ENCODE results near the gene IMP4.

The IMP4 gene

GRCh38 chr2:130339885-130340745, 2.6 kb upstream of the IMP4 start:
- no peak for TF ChIP-seq CTCF (IDR thresholded peaks at IDR 0.05)
- H3K27me3 ChIP-seq (ENCODE audit: control insufficient read depth, insufficient read depth, low read length): no peaks in the 10 kb centered on the region

DNA sequence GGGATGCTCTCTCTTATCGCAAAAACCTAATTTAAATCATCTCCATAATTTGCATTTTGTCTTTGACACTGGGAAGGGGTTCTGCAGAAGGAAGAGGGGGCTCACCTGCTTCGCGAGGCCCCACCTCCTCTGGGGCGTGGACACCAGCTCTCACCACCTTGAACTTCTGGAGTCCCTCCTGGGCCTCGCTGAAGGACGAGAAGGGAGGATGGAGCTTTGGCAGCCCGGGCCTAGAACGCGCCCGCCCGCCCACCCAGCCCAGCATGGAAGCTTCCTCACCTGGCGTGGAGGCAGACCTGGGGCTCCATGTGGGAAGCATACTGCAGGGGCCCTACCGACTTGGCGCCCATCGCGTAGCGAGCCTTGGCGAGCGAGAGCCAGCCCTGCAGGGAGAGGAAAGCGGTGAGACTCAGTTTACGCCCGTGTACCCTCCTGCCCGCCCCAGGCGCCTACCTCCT, 1.1 kb upstream of the IMP4 start:
- H2AFZ ChIP-seq: peak overlapping the region; percentile 96
- H3K4me2 ChIP-seq (ENCODE audit: low read length): peak overlapping the region; percentile 81
- no peaks in the 10 kb centered on the region for H3K27me3 ChIP-seq (ENCODE audit: control insufficient read depth, insufficient read depth, low read length)
- H3K4me3 ChIP-seq (ENCODE audit: low read depth, low read length): peak overlapping the region; percentile 88
- H3K4me1 ChIP-seq: peaks cover 11% of the 10 kb centered on the region
- H3K36me3 ChIP-seq (ENCODE audit: control insufficient read depth, insufficient read depth, low read length): no peaks in the 10 kb centered on the region
- H3K9ac ChIP-seq: no peak overlapping the region
- H3K9me3 ChIP-seq (ENCODE audit: control insufficient read depth, low read length): no peaks in the 10 kb centered on the region
- H3K27ac ChIP-seq: peak overlapping the region; percentile 87
- peaks cover 8% of the 10 kb centered on the region for H3K79me2 ChIP-seq
- TF ChIP-seq CTCF (IDR thresholded peaks at IDR 0.05): no peak

More at GRCh38 chr2:130339885-130340745, 2.6 kb upstream of the IMP4 start:
- Histone ChIP-seq H3K9me3 (ENCODE audit: control insufficient read depth, low read length) (no peaks in the 10 kb centered on the region), H3K4me2 (ENCODE audit: low read length) (no peak overlapping the region), H2AFZ (no peak overlapping the region), H3K4me1 (peaks cover 11% of the 10 kb centered on the region), H3K36me3 (ENCODE audit: control insufficient read depth, insufficient read depth, low read length) (no peaks in the 10 kb centered on the region), H3K9ac (no peak overlapping the region), H3K27ac (no peak overlapping the region), H3K4me3 (ENCODE audit: low read depth, low read length) (no peak overlapping the region), H3K79me2 (peaks cover 8% of the 10 kb centered on the region)

DNA sequence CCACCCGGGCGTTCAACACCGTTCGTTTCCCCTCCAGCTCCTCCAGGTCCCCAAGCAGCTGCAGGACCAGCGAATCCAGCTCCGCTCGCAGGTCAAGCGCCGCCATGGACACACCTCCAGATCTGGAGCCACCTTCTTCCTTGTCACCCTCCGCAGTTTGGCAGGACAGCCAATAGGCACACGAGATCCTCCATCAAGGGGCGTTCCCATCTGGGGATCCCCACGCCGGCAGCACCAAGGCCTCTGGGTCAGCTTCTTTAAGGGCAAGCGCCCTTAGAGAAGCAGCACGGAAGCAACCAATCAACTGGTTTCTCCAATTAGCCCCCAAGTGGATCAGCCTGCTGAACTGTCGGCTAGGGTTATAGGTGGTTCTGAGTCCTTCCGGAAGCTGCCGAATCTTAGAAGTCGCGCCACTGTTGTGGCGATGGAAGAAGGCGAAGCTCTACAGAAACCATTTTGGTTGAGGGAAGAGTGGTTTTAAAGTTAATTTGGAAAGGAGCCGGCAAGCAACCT, 621 bp upstream of the IMP4 start:
- H3K9me3 ChIP-seq (ENCODE audit: control insufficient read depth, low read length): no peaks in the 10 kb centered on the region
- peak overlapping the region; percentile 88 for H3K4me3 ChIP-seq (ENCODE audit: low read depth, low read length)
- TF ChIP-seq CTCF (IDR thresholded peaks at IDR 0.05): no peak
- H3K79me2 ChIP-seq: peaks cover 8% of the 10 kb centered on the region
- H3K27ac ChIP-seq: peak overlapping the region; percentile 87
- H3K27me3 ChIP-seq (ENCODE audit: control insufficient read depth, insufficient read depth, low read length): no peaks in the 10 kb centered on the region
- peak overlapping the region; percentile 81 for H3K4me2 ChIP-seq (ENCODE audit: low read length)
- H3K4me1 ChIP-seq: peaks cover 11% of the 10 kb centered on the region
- no peak overlapping the region for H3K9ac ChIP-seq
- H2AFZ ChIP-seq: peak overlapping the region; percentile 96
- H3K36me3 ChIP-seq (ENCODE audit: control insufficient read depth, insufficient read depth, low read length): no peaks in the 10 kb centered on the region

DNA sequence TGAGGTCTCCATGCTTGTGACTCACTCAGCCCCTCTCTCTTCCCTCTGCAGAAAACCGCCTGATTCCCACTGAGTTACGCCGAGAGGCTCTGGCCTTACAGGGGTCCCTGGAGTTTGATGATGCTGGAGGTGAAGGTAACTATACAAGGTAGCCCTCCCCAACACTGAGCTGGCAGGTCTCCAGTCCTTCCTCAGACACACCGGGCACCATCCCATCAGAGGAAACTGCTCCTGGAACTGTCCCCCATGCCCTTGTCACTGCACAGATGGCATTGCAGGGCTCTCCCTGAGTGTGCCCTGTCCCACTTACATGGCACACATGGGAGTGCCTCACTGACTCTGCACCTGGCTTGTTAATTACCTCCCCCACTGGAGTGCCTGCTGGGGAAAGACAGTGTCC, 1.9 kb downstream of the IMP4 start:
- Histone ChIP-seq H3K27me3 (ENCODE audit: control insufficient read depth, insufficient read depth, low read length) (no peaks in the 10 kb centered on the region), H3K9ac (no peak overlapping the region), H3K4me2 (ENCODE audit: low read length) (no peak overlapping the region), H3K4me3 (ENCODE audit: low read depth, low read length) (no peak overlapping the region), H3K36me3 (ENCODE audit: control insufficient read depth, insufficient read depth, low read length) (no peaks in the 10 kb centered on the region), H3K9me3 (ENCODE audit: control insufficient read depth, low read length) (no peaks in the 10 kb centered on the region), H3K27ac (no peak overlapping the region), H3K79me2 (peaks cover 8% of the 10 kb centered on the region), H2AFZ (no peak overlapping the region), H3K4me1 (peaks cover 11% of the 10 kb centered on the region)
- TF ChIP-seq CTCF (IDR thresholded peaks at IDR 0.05): no peak

Measured in parathyroid adenoma (tissue), 2 donors.